HepG2 (cell line): ENCODE data around the gene RERG. TPM values are rescaled to one million over a fixed set of nuclear protein-coding genes. Genes with fewer than 3 reads are reported as not detected.

Experiments
- ATAC-seq: fragments of 200-7000 bp; cut with Tn5 transposase; 3 replicates; pipeline ENCODE4 v1.9.1; 2020; ENCODE audit warnings: mild to moderate bottlenecking, moderate library complexity
- BruUV-seq: library from RNA; stranded (reverse); fragments of 400-500 nt; replicated peaks from 2 replicates; lab custom pipeline; 2021; lab: Mats Ljungman, UMichigan
- CTCF ChIA-PET: fragments of 300-600 bp; formaldehyde crosslinking; extraction: SDS; loops from one replicate; lab custom pipeline; 2021; ENCODE audit warnings: low total read pairs, inconsistent platforms, low intra/inter-chr PET ratio; lab: Yijun Ruan, JAX
- POLR2A ChIA-PET: fragments of 350-600 bp; sonication (Branson Sonifier 250); formaldehyde crosslinking; loops from one replicate; lab custom pipeline; 2020; ENCODE audit warnings: antibody characterized with exemption, inconsistent platforms; lab: Yijun Ruan, JAX
- DNase-seq: peaks from one replicate; pipeline ENCODE4 v3.0.0-alpha.2; 2015; ENCODE audit warnings: low spot score
- FAIRE-seq: peaks from 3 replicates; lab custom pipeline; 2011; peaks lifted over from hg19 to GRCh38; lab: Jason Lieb, UNC
- H2AFZ ChIP-seq: one replicate; pipeline ENCODE4 v1.6.1; 2011; ENCODE audit warnings: low read length, inconsistent platforms
- H3K27ac ChIP-seq: fragments of 300-600 bp; 3 replicates; pipeline ENCODE4 v1.8.0; 2011; ENCODE audit warnings: mixed run types, mild to moderate bottlenecking, mixed read lengths, low read length, inconsistent platforms; ENCODE audit not compliant: insufficient read depth; ENCODE audit errors: extremely low read length
- H3K27me3 ChIP-seq, 2 experiments: fragments of 200-600 bp in 1 of 2; 2 replicates in 1 of 2; 3 replicates in 1 of 2; pipeline versions ENCODE4 v1.6.0 to v1.8.0; 2011; ENCODE audit warnings: low read length in 2 of 2, mild to moderate bottlenecking in 2 of 2, moderate library complexity in 2 of 2, inconsistent platforms in 1 of 2; ENCODE audit not compliant: insufficient read depth in 2 of 2, control insufficient read depth in 1 of 2
- H3K36me3 ChIP-seq, 2 experiments: fragments of 200-600 bp in 1 of 2; replicated peaks in 1 of 2; 2 replicates in 1 of 2; 3 replicates in 1 of 2; pipeline versions ENCODE4 v1.5.1 to v1.8.0; 2011; ENCODE audit warnings: low read length in 2 of 2, inconsistent platforms in 1 of 2; ENCODE audit not compliant: insufficient read depth in 2 of 2, control insufficient read depth in 1 of 2
- H3K4me1 ChIP-seq: 2 replicates; pipeline ENCODE4 v1.5.1; 2012; ENCODE audit warnings: low read length, inconsistent platforms; ENCODE audit not compliant: insufficient read depth
- H3K4me2 ChIP-seq: 2 replicates; pipeline ENCODE4 v1.6.0; 2011; ENCODE audit warnings: low read depth, low read length, inconsistent platforms
- H3K4me3 ChIP-seq, 3 experiments: fragments of 200-600 bp in 1 of 3; sonication (generic), shearing (Covaris generic) in 1 of 3; replicated peaks in 1 of 3; 2 replicates each; pipeline ENCODE4 v1.5.1; 2011 to 2016; ENCODE audit warnings: low read length in 3 of 3, inconsistent platforms in 2 of 3, low read depth in 2 of 3, mild to moderate bottlenecking in 2 of 3, control low read depth in 1 of 3, mixed read lengths in 1 of 3; ENCODE audit not compliant: insufficient read depth in 1 of 3
- H3K79me2 ChIP-seq: one replicate; pipeline ENCODE4 v1.6.1; 2011; ENCODE audit warnings: low read length, inconsistent platforms; ENCODE audit not compliant: insufficient read depth
- H3K9ac ChIP-seq: 2 replicates; pipeline ENCODE4 v1.6.0; 2011; ENCODE audit warnings: mild to moderate bottlenecking, low read depth, low read length, inconsistent platforms; ENCODE audit not compliant: insufficient read depth
- H3K9me3 ChIP-seq: 2 replicates; pipeline ENCODE4 v1.5.1; 2012; ENCODE audit warnings: mild to moderate bottlenecking, low read length
- H4K20me1 ChIP-seq: 2 replicates; pipeline ENCODE4 v1.6.0; 2011; ENCODE audit warnings: inconsistent platforms, mild to moderate bottlenecking, low read length, moderate library complexity; ENCODE audit not compliant: insufficient read depth
- AGO1 ChIP-seq: fragments of 200-400 bp; formaldehyde crosslinking; IDR thresholded peaks from 2 replicates; pipeline ENCODE4 v1.6.1; 2017; ENCODE audit warnings: mild to moderate bottlenecking, low read depth, low read length, moderate library complexity; ENCODE audit not compliant: poor library complexity, severe bottlenecking
- ATAD3A ChIP-seq: sonication (generic); formaldehyde crosslinking; IDR thresholded peaks from 2 replicates; pipeline ENCODE4 v1.4.0; 2020; ENCODE audit warnings: missing genetic modification reagents
- BHLHE40 ChIP-seq: IDR thresholded peaks from 2 replicates; pipeline ENCODE4 v1.6.1; 2011; ENCODE audit warnings: low read length, improper control_type of control experiment
- ERF ChIP-seq: IDR thresholded peaks from 2 replicates; pipeline ENCODE4 v1.6.1; 2018; ENCODE audit warnings: missing biosample characterization, missing genetic modification reagents
- HIVEP1 ChIP-seq: sonication (generic); formaldehyde crosslinking; IDR thresholded peaks from 2 replicates; pipeline ENCODE4 v1.4.0; 2020; ENCODE audit warnings: mild to moderate bottlenecking, missing genetic modification reagents
- LCORL ChIP-seq, 2 experiments: fragments of 450-650 bp in 1 of 2; sonication (generic) in 1 of 2; formaldehyde crosslinking in 1 of 2; IDR thresholded peaks; 2 replicates each; pipeline versions ENCODE4 v1.5.0 to v1.6.1; 2017 to 2020; ENCODE audit warnings: antibody characterized with exemption in 1 of 2, missing genetic modification reagents in 1 of 2
- MAZ ChIP-seq, 2 experiments: sonication (generic) in 1 of 2; formaldehyde crosslinking in 1 of 2; IDR thresholded peaks; 2 replicates each; pipeline versions ENCODE4 v1.5.0 to v1.6.1; 2012 to 2020; ENCODE audit warnings: low read depth in 2 of 2, mild to moderate bottlenecking in 2 of 2, borderline replicate concordance in 1 of 2, improper control_type of control experiment in 1 of 2, low read length in 1 of 2, missing genetic modification reagents in 1 of 2, moderate library complexity in 1 of 2
- NFRKB ChIP-seq: fragments of 450-650 bp; IDR thresholded peaks from 2 replicates; pipeline ENCODE4 v1.6.1; 2017
- NFYB ChIP-seq: sonication (generic); formaldehyde crosslinking; IDR thresholded peaks from 2 replicates; pipeline ENCODE4 v1.4.0; 2020; ENCODE audit warnings: missing genetic modification reagents
- RNF2 ChIP-seq: fragments of 450-650 bp; conservative IDR thresholded peaks from 2 replicates; pipeline ENCODE4 v1.6.1; 2016; ENCODE audit warnings: low read depth
- SMC3 ChIP-seq: IDR thresholded peaks from 2 replicates; pipeline ENCODE4 v1.6.1; 2011; ENCODE audit warnings: low read length, improper control_type of control experiment
- STAG1 ChIP-seq: sonication (generic); formaldehyde crosslinking; IDR thresholded peaks from 2 replicates; pipeline ENCODE4 v1.4.0; 2020; ENCODE audit warnings: missing genetic modification reagents
- ZNF367 ChIP-seq: sonication (generic); formaldehyde crosslinking; IDR thresholded peaks from 2 replicates; pipeline ENCODE4 v1.4.0; 2020; ENCODE audit warnings: missing genetic modification reagents, borderline replicate concordance
- WGBS: methylation state at CpG from one replicate; pipeline ENCODE4 v1.1.6; 2017; ENCODE audit warnings: low lambda C conversion rate; 5-methylcytosine and 5-hydroxymethylcytosine counted together
- in situ Hi-C: cut with HindIII; loops from 2 replicates; pipeline ENCODE4 v1.10.0; 2017; ENCODE audit warnings: low pct_unique_long_range_greater_than_20kb; ENCODE audit not compliant: extremely low pct_ligation_motif_present
- intact Hi-C: fragments of 100-400 bp; cut with micrococcal nuclease; formaldehyde crosslinking; loops from one replicate; pipeline ENCODE4 v1.10.0; 2022; ENCODE audit not compliant: unreplicated experiment
- polyA plus RNA-seq, 8 experiments: library from polyadenylated mRNA; depleted of rRNA in 3 of 8; stranded (reverse) in 7 of 8; unstranded in 1 of 8; fragments of >200 nt; fragmentation: Illumina TruSeq in 4 of 8; extraction: Trizol in 4 of 8; gene quantifications; 2 replicates each; pipeline versions ENCODE4 v1.2.1 to v1.2.3, GENCODE V29; 2011 to 2016; ENCODE audit warnings: low read depth in 4 of 8, missing spikeins in 1 of 8, mixed read lengths in 1 of 8; ENCODE audit not compliant: insufficient read depth in 1 of 8
- total RNA-seq, 5 experiments: library from RNA; depleted of rRNA; stranded (reverse); fragments of >200 nt; fragmentation: Illumina TruSeq; extraction: Trizol; gene quantifications; 2 replicates each; pipeline ENCODE4 v1.2.3, GENCODE V29; 2016; ENCODE audit warnings: low read depth in 1 of 5
- TF ChIP-seq, protein P1 (sequence below): sonication (generic); formaldehyde crosslinking; IDR thresholded peaks from 2 replicates; pipeline ENCODE4 v1.5.0; 2020; ENCODE audit warnings: mild to moderate bottlenecking, missing genetic modification reagents, moderate library complexity
- TF ChIP-seq, protein P2 (sequence below): IDR thresholded peaks from 2 replicates; pipeline ENCODE4 v1.6.1; 2018; ENCODE audit warnings: missing genetic modification reagents
- TF ChIP-seq, protein P3 (sequence below): sonication (generic); formaldehyde crosslinking; IDR thresholded peaks from 2 replicates; pipeline ENCODE4 v1.5.0; 2020; ENCODE audit warnings: missing genetic modification reagents
- TF ChIP-seq, protein P4 (sequence below): sonication (generic); formaldehyde crosslinking; IDR thresholded peaks from 2 replicates; pipeline ENCODE4 v1.4.0; 2020; ENCODE audit warnings: low read depth, mild to moderate bottlenecking, missing genetic modification reagents

The RERG gene
- total and polyA plus RNA-seq, 2 of the 13 experiments (the other 11 are each of a cell fraction or from before 2014, with no cell fraction given), result not detected

DNA sequence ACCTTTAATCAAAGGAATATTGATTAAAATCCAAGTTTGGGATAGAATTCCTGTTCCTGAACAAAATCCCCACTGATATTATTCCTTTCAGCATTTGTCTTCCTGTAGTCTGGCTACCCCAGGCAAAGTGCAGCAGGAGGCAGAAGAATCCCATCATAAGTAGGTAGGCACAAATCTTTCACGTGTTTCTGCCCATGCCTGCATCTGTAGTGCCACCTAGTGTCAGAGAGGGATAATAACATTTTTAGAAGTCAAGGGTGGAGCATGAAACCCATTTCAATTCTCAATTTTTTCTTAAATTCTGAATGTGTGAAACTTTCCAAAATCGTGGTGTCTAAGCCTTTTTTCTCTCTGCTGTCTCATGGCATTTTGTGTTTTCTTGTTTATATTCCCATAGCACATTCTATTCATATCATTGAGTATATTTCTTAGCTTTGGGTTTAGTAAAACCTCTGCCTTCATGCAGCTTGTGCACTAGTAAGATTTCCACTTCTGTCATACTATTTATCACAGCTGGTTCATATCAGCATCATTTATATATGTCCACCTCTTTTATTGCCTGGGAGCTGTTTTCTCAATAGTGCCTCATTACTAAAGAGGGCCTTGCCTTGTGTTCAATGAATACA is 47.8 kb upstream of the RERG start:
- H3K9me3 ChIP-seq, result no peaks in the 10 kb centered on the region
- intact Hi-C loops, result loop anchor here (1.0 to 2.0 kb wide), 3 partner anchors 42 to 546 kb away; no protein-coding TSS in a partner anchor
- H3K36me3 ChIP-seq, result no peaks in the 10 kb centered on the region
- no peaks in the 10 kb centered on the region for H3K4me1 ChIP-seq
- H3K27me3 ChIP-seq, result no peaks in the 10 kb centered on the region; a peak in 1 of 5 replicates
- 0% methylated on average over 2 of the region's 2 CpGs for WGBS
- POLR2A ChIA-PET, result no interaction called here
- H3K9ac ChIP-seq, result no peak overlapping the region
- BruUV-seq, result no TSS peak
- peak; percentile 64 for DNase-seq
- no peaks in the 10 kb centered on the region for H4K20me1 ChIP-seq
- no peaks in the 10 kb centered on the region for H3K79me2 ChIP-seq
- ATAC-seq, result peak; percentile 76
- no peak overlapping the region for H3K4me3 ChIP-seq
- no peak overlapping the region for H3K4me2 ChIP-seq
- no peak overlapping the region for H3K27ac ChIP-seq
- no peak overlapping the region for H2AFZ ChIP-seq
- CTCF ChIA-PET, result interaction anchor here (1.1 to 1.9 kb wide), 3 partner anchors 42 to 545 kb away, joined by 4 to 11 read pairs (median 8); no protein-coding TSS in a partner anchor
- peak; percentile 79 for FAIRE-seq
- in situ Hi-C loops, result no loop called here
- TF ChIP-seq AGO1 (no peak), SMC3 (peak; percentile 67), HIVEP1 (CRISPR knock-in tag) (no peak), NFRKB (no peak), ATAD3A (CRISPR knock-in tag) (no peak), LCORL (IDR thresholded peaks at IDR 0.05) (no peak), LCORL (CRISPR knock-in tag; IDR thresholded peaks at IDR 0.05) (no peak), ERF (CRISPR knock-in tag) (no peak), RNF2 (no peak), MAZ (IDR thresholded peaks at IDR 0.05; ENCODE audit: borderline replicate concordance, low read depth, low read length) (no peak), MAZ (CRISPR knock-in tag; IDR thresholded peaks at IDR 0.05; ENCODE audit: low read depth) (no peak), ZNF367 (no peak), NFYB (no peak), STAG1 (CRISPR knock-in tag) (peak; percentile 75), BHLHE40 (peak; percentile 58)
- TF ChIP-seq, protein P1, sequence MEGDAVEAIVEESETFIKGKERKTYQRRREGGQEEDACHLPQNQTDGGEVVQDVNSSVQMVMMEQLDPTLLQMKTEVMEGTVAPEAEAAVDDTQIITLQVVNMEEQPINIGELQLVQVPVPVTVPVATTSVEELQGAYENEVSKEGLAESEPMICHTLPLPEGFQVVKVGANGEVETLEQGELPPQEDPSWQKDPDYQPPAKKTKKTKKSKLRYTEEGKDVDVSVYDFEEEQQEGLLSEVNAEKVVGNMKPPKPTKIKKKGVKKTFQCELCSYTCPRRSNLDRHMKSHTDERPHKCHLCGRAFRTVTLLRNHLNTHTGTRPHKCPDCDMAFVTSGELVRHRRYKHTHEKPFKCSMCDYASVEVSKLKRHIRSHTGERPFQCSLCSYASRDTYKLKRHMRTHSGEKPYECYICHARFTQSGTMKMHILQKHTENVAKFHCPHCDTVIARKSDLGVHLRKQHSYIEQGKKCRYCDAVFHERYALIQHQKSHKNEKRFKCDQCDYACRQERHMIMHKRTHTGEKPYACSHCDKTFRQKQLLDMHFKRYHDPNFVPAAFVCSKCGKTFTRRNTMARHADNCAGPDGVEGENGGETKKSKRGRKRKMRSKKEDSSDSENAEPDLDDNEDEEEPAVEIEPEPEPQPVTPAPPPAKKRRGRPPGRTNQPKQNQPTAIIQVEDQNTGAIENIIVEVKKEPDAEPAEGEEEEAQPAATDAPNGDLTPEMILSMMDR (CRISPR knock-in tag), result peak; percentile 82
- TF ChIP-seq, protein P2, sequence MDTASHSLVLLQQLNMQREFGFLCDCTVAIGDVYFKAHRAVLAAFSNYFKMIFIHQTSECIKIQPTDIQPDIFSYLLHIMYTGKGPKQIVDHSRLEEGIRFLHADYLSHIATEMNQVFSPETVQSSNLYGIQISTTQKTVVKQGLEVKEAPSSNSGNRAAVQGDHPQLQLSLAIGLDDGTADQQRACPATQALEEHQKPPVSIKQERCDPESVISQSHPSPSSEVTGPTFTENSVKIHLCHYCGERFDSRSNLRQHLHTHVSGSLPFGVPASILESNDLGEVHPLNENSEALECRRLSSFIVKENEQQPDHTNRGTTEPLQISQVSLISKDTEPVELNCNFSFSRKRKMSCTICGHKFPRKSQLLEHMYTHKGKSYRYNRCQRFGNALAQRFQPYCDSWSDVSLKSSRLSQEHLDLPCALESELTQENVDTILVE (CRISPR knock-in tag), result no peak
- TF ChIP-seq, protein P3, sequence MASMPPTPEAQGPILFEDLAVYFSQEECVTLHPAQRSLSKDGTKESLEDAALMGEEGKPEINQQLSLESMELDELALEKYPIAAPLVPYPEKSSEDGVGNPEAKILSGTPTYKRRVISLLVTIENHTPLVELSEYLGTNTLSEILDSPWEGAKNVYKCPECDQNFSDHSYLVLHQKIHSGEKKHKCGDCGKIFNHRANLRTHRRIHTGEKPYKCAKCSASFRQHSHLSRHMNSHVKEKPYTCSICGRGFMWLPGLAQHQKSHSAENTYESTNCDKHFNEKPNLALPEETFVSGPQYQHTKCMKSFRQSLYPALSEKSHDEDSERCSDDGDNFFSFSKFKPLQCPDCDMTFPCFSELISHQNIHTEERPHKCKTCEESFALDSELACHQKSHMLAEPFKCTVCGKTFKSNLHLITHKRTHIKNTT (CRISPR knock-in tag), result no peak
- TF ChIP-seq, protein P4, sequence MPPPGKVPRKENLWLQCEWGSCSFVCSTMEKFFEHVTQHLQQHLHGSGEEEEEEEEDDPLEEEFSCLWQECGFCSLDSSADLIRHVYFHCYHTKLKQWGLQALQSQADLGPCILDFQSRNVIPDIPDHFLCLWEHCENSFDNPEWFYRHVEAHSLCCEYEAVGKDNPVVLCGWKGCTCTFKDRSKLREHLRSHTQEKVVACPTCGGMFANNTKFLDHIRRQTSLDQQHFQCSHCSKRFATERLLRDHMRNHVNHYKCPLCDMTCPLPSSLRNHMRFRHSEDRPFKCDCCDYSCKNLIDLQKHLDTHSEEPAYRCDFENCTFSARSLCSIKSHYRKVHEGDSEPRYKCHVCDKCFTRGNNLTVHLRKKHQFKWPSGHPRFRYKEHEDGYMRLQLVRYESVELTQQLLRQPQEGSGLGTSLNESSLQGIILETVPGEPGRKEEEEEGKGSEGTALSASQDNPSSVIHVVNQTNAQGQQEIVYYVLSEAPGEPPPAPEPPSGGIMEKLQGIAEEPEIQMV (CRISPR knock-in tag), result no peak
